Measurements from ENCODE around the gene GLB1L.

DNA sequence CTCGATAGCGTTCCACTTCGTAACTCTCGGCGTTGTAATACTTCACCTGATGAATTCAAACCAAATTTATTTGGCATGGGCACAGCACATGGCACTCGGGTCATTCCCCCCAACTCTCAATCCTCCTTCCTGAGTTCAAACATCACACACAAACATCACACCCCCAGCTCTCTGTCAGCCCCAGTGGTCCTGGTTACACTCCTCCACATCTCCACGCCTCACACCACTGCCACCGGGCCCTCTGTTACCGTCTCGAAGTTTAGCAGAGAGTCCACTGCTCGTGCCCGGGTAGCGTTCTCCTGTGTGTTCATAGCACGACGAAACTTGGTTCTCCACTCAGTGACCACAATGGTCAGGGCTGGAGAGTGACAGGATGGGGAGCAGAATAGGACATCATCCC lies 31.1 kb downstream of the GLB1L start:
- TF ChIP-seq POLR2AphosphoS5 (IDR thresholded peaks at IDR 0.05; ENCODE audit: borderline replicate concordance, low read depth, low read length): no peak
- TF ChIP-seq EZH2 (IDR thresholded peaks at IDR 0.05): no peak
